ENCODE measurements around the gene EIF3A.

DNA sequence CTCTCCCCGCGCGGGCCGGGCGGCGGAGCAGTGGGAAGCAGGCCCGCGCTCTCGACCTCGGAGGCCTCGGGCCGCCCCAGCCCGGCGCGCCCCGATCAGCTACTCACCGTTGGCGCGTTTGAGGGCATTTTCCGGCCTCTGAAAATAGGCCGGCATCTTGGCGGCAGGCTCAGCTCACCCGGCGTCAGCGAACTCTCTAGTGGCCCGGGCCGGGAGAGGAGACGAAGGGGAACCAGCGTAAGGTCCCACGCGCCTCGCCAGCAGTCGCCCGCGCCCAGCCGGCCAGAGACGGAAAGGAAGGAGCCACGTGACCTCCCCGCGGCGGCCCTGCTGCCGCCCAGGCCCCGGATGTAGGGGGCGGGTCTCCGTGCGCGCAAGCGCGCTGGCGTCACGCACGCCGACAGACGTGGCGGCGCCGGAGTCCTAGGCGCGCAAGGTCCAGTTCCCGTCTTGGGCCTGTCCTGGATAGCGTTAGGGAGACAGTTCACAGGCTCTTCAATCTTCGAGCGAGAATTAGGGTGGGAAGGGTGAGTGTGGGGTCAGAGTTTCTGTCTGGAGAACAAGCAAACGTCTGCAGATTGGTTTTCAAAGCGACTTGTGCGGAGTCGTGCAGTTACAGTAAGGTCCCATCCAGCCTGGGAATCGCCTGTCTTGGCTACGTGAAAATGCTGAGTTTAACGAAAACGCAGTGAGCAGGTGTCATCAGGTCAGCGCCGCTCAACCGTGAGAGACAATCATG lies at the start of gene EIF3A:
- TF ChIP-seq, protein P1, sequence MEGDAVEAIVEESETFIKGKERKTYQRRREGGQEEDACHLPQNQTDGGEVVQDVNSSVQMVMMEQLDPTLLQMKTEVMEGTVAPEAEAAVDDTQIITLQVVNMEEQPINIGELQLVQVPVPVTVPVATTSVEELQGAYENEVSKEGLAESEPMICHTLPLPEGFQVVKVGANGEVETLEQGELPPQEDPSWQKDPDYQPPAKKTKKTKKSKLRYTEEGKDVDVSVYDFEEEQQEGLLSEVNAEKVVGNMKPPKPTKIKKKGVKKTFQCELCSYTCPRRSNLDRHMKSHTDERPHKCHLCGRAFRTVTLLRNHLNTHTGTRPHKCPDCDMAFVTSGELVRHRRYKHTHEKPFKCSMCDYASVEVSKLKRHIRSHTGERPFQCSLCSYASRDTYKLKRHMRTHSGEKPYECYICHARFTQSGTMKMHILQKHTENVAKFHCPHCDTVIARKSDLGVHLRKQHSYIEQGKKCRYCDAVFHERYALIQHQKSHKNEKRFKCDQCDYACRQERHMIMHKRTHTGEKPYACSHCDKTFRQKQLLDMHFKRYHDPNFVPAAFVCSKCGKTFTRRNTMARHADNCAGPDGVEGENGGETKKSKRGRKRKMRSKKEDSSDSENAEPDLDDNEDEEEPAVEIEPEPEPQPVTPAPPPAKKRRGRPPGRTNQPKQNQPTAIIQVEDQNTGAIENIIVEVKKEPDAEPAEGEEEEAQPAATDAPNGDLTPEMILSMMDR (IDR thresholded peaks at IDR 0.05; ENCODE audit: insufficient read depth, low read length, poor library complexity, severe bottlenecking) = no peak
- no peak for TF ChIP-seq EZH2phosphoT487 (conservative IDR thresholded peaks at IDR 0.05; ENCODE audit: low read length)
